Prostate gland (tissue), 2 donors: ENCODE data around the gene NXN.

Source experiments
- CTCF ChIP-seq, 4 experiments: fragments of 200-600 bp in 2 of 4; fragments of 450-650 bp in 2 of 4; sonication (generic) in 2 of 4; IDR thresholded peaks; 1 replicate in 3 of 4; 2 replicates in 1 of 4; pipeline ENCODE4 v1.5.1; 2016 to 2019; ENCODE audit warnings: antibody characterized with exemption in 4 of 4, mild to moderate bottlenecking in 2 of 4, moderate library complexity in 2 of 4
- POLR2A ChIP-seq: fragments of 450-650 bp; IDR thresholded peaks from one replicate; pipeline ENCODE4 v1.6.1; 2016; ENCODE audit warnings: antibody characterized with exemption, mild to moderate bottlenecking
- POLR2AphosphoS5 ChIP-seq: sonication (generic); formaldehyde crosslinking; IDR thresholded peaks from one replicate; pipeline ENCODE4 v1.6.1; 2017; ENCODE audit warnings: antibody characterized with exemption

GRCh38 chr17:992933-993332, 13.4 kb upstream of the NXN start:
- no peak for TF ChIP-seq CTCF (IDR thresholded peaks at IDR 0.05)
- no peak for TF ChIP-seq POLR2A
- TF ChIP-seq POLR2AphosphoS5 = no peak
